ENCODE measurements around the gene ZC3H4. TPM values are rescaled to one million over a fixed set of nuclear protein-coding genes. Genes with fewer than 3 reads are reported as not detected.

ZC3H4 gene
- total RNA-seq, 1 experiment from 2014 or later, result 51.9 TPM

GRCh38 chr19:47072323-47072722, 41.3 kb downstream of the ZC3H4 start:
- Histone ChIP-seq H3K79me2 (ENCODE audit: low read depth) (0 out of 2 replicates have a peak, but pooled peaks cover 5% of the 10 kb centered on the region), H3K27me3 (ENCODE audit: insufficient read depth, low read depth) (no peaks in the 10 kb centered on the region), H3K4me2 (no peak overlapping the region), H2AFZ (no peak overlapping the region), H3K27ac (no peak overlapping the region), H3K4me1 (replicated peaks; ENCODE audit: insufficient read depth) (no peaks in the 10 kb centered on the region), H4K20me1 (ENCODE audit: insufficient read depth) (peaks cover 10% of the 10 kb centered on the region), H3K9me2 (ENCODE audit: insufficient read depth) (no peaks in the 10 kb centered on the region), H3K36me3 (ENCODE audit: low read depth) (peaks cover 25% of the 10 kb centered on the region), H3K9me3 (ENCODE audit: insufficient read depth, low read depth) (no peaks in the 10 kb centered on the region), H3F3A (ENCODE audit: insufficient read depth, low read depth) (peaks cover 12% of the 10 kb centered on the region; the same call in 1 of the 2 replicates), H3K4me3 (no peak overlapping the region)
- TF ChIP-seq, protein P1, sequence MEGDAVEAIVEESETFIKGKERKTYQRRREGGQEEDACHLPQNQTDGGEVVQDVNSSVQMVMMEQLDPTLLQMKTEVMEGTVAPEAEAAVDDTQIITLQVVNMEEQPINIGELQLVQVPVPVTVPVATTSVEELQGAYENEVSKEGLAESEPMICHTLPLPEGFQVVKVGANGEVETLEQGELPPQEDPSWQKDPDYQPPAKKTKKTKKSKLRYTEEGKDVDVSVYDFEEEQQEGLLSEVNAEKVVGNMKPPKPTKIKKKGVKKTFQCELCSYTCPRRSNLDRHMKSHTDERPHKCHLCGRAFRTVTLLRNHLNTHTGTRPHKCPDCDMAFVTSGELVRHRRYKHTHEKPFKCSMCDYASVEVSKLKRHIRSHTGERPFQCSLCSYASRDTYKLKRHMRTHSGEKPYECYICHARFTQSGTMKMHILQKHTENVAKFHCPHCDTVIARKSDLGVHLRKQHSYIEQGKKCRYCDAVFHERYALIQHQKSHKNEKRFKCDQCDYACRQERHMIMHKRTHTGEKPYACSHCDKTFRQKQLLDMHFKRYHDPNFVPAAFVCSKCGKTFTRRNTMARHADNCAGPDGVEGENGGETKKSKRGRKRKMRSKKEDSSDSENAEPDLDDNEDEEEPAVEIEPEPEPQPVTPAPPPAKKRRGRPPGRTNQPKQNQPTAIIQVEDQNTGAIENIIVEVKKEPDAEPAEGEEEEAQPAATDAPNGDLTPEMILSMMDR (conservative IDR thresholded peaks at IDR 0.05), result no peak
- no peak for TF ChIP-seq EZH2 (IDR thresholded peaks at IDR 0.05; ENCODE audit: low read depth)
- CTCF ChIA-PET, result no interaction called here
- intact Hi-C loops (cut with micrococcal nuclease; ENCODE audit: unreplicated experiment), result no loop called here
- BruUV-seq (replicated peaks), result no TSS peak
- DNase-seq, result no peak
- POLR2A ChIA-PET (ENCODE audit: unreplicated experiment), result no interaction called here

DNA sequence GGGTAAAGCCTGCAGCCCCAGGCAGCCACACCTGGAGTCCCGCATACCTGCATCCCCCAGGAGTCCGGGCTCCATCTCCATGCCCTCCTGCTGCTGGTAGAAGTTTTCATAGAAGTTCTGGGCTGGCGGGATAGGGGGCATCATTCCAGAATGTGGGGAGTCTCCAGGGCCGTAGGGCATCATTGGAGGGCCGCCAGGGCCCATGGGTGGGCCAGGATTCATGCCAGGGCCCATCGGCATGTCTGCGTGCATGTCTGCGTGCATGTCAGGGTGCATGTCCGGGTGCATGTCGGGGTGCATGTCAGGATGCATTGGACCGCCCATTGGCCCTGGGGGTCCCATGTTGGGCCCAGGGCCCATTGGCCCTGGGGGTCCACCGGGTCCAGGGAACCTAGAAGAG, 41.8 kb downstream of the ZC3H4 start:
- no peaks in the 10 kb centered on the region for H3K4me1 ChIP-seq (replicated peaks; ENCODE audit: insufficient read depth)
- no peak overlapping the region for H3K4me3 ChIP-seq
- peaks cover 10% of the 10 kb centered on the region for H4K20me1 ChIP-seq (ENCODE audit: insufficient read depth)
- 0 out of 2 replicates have a peak, but pooled peaks cover 5% of the 10 kb centered on the region for H3K79me2 ChIP-seq (ENCODE audit: low read depth)
- no peak for TF ChIP-seq EZH2 (IDR thresholded peaks at IDR 0.05; ENCODE audit: low read depth)
- peaks cover 27% of the 10 kb centered on the region for H3K36me3 ChIP-seq (ENCODE audit: low read depth)
- H3K27ac ChIP-seq, result no peak overlapping the region
- intact Hi-C loops (cut with micrococcal nuclease; ENCODE audit: unreplicated experiment), result no loop called here
- ChIA-PET CTCF (no interaction called here), POLR2A (ENCODE audit: unreplicated experiment) (no interaction called here)
- no peak for DNase-seq
- H2AFZ ChIP-seq, result no peak overlapping the region
- no peaks in the 10 kb centered on the region for H3K9me2 ChIP-seq (ENCODE audit: insufficient read depth)
- H3K9me3 ChIP-seq (ENCODE audit: insufficient read depth, low read depth), result no peaks in the 10 kb centered on the region
- no peaks in the 10 kb centered on the region for H3K27me3 ChIP-seq (ENCODE audit: insufficient read depth, low read depth)
- H3F3A ChIP-seq (ENCODE audit: insufficient read depth, low read depth), result peaks cover 7% of the 10 kb centered on the region; the same call in 1 of the 2 replicates
- BruUV-seq (replicated peaks), result no TSS peak
- no peak overlapping the region for H3K4me2 ChIP-seq

DNA sequence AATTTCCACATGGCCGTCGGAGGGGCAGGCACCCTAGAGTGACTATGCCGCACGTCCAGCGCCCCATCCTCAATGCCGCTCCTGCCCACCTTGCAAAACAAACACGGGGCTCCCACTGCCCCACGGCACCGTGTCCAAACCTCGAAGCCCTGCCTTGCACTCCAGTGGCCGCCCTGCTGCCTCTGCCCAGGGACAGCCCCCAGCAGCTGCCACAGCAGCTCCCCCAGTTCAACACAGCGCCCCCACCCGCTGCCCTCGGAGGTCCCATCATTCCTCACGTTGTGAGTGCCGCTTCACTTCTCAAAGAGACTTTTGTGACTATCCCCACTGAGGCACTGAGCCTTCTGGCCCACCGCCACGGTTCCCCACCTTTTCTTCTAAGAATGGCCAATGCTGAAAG, 42.8 kb downstream of the ZC3H4 start:
- intact Hi-C loops (cut with micrococcal nuclease; ENCODE audit: unreplicated experiment), result no loop called here
- H3K4me2 ChIP-seq, result no peak overlapping the region
- H3K79me2 ChIP-seq (ENCODE audit: low read depth), result no peaks in the 10 kb centered on the region
- no peaks in the 10 kb centered on the region for H3K9me3 ChIP-seq (ENCODE audit: insufficient read depth, low read depth)
- no peak for DNase-seq
- POLR2A ChIA-PET (ENCODE audit: unreplicated experiment), result no interaction called here
- H3K9me2 ChIP-seq (ENCODE audit: insufficient read depth), result no peaks in the 10 kb centered on the region
- peaks cover 21% of the 10 kb centered on the region for H3K36me3 ChIP-seq (ENCODE audit: low read depth)
- H3K27me3 ChIP-seq (ENCODE audit: insufficient read depth, low read depth), result no peaks in the 10 kb centered on the region
- H3K4me3 ChIP-seq, result no peak overlapping the region
- peaks cover 10% of the 10 kb centered on the region for H4K20me1 ChIP-seq (ENCODE audit: insufficient read depth)
- BruUV-seq (replicated peaks), result no TSS peak
- no peak overlapping the region for H2AFZ ChIP-seq
- TF ChIP-seq, protein P1 (conservative IDR thresholded peaks at IDR 0.05), result no peak
- no peak for TF ChIP-seq EZH2 (IDR thresholded peaks at IDR 0.05; ENCODE audit: low read depth)
- H3K27ac ChIP-seq, result no peak overlapping the region
- no peaks in the 10 kb centered on the region for H3K4me1 ChIP-seq (replicated peaks; ENCODE audit: insufficient read depth)
- H3F3A ChIP-seq (ENCODE audit: insufficient read depth, low read depth), result no peaks in the 10 kb centered on the region
- CTCF ChIA-PET, result no interaction called here

- H3K4me3 ChIP-seq, result no peak overlapping the region
- intact Hi-C loops (cut with micrococcal nuclease; ENCODE audit: unreplicated experiment), result no loop called here
- H3K9me2 ChIP-seq (ENCODE audit: insufficient read depth), result no peaks in the 10 kb centered on the region
- ChIA-PET POLR2A (ENCODE audit: unreplicated experiment) (no interaction called here), CTCF (no interaction called here)
- no peaks in the 10 kb centered on the region for H3K79me2 ChIP-seq (ENCODE audit: low read depth)
- H3K9me3 ChIP-seq (ENCODE audit: insufficient read depth, low read depth), result no peaks in the 10 kb centered on the region
- no peak overlapping the region for H2AFZ ChIP-seq
- H3K27me3 ChIP-seq (ENCODE audit: insufficient read depth, low read depth), result no peaks in the 10 kb centered on the region
- peaks cover 14% of the 10 kb centered on the region for H4K20me1 ChIP-seq (ENCODE audit: insufficient read depth)
- TF ChIP-seq, protein P1 (conservative IDR thresholded peaks at IDR 0.05), result no peak
- no peak for TF ChIP-seq EZH2 (IDR thresholded peaks at IDR 0.05; ENCODE audit: low read depth)
- DNase-seq, result no peak
- H3F3A ChIP-seq (ENCODE audit: insufficient read depth, low read depth), result no peaks in the 10 kb centered on the region
- no peaks in the 10 kb centered on the region for H3K4me1 ChIP-seq (replicated peaks; ENCODE audit: insufficient read depth)
- H3K27ac ChIP-seq, result no peak overlapping the region
- H3K4me2 ChIP-seq, result no peak overlapping the region
- H3K36me3 ChIP-seq (ENCODE audit: low read depth), result peaks cover 17% of the 10 kb centered on the region
- no TSS peak for BruUV-seq (replicated peaks)
Measured at GRCh38 chr19:47069795-47070194, 43.8 kb downstream of the ZC3H4 start.

Data from PC-9 (cell line).